ENCODE data around the gene CNTN4.

Gene CNTN4

DNA sequence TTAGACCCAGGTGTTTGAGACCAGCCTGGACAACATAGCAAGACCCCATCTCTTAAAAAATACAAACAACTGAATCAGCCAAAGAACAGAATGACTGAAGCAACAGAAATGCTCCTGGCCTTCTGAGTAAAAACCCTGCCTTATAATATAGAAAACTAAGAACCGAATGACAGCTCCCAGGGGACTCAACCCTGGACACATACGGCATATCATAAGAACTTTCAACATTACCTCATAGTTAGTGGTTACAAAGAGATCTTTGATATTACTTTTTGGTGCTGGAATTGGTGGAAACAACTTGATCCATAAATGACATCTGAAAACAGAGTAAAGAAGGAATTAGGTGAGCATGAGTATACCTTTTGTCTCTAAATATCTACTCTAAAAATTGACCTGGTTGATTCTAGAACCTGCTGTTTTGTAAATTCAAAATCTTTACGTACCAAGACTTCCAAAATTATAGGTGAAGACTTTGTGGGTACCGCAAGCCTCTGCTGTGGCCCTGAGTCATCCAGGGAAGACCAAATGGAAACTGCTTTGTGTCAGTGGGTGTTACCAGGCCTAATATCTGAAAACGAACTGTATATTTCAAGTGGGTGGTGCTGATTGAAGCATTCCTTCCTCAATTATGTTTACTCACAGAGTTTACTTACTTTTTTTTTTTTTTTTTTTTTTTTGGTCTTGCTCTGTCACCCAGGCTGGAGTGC is 976.0 kb downstream of the CNTN4 start:
- TF ChIP-seq CTCF (IDR thresholded peaks at IDR 0.05; ENCODE audit: low read depth, low read length), result no peak
- no peak overlapping the region for H3K4me3 ChIP-seq (ENCODE audit: low read depth, low read length)
- in situ Hi-C loops (cut with HindIII; ENCODE audit: low sequenced_read_pairs), result no loop called here
- DNase-seq (ENCODE audit: low read depth, low spot score), result no peak

DNA sequence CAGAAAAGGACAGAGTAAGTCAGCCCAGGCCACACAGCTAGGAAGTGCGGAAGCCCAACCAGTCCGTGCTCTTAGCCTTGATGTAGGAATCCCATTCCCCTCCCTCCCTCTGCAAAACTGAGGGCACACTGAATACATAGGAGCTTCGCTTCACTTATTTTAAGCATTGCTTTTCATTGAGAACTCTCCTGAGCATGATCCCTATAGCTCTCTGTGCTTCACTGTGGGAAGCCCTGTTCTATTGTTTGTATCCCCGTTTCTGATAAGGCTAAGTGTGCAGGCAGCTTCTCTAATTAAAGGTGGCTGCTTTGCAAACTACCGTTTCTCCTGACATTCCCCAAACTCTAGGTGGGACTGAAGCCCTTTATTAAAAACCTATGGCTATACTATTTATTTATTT is 981.6 kb downstream of the CNTN4 start:
- H3K4me3 ChIP-seq (ENCODE audit: low read depth, low read length), result no peak overlapping the region
- in situ Hi-C loops (cut with HindIII; ENCODE audit: low sequenced_read_pairs), result no loop called here
- TF ChIP-seq CTCF (IDR thresholded peaks at IDR 0.05; ENCODE audit: low read depth, low read length), result no peak
- DNase-seq (ENCODE audit: low read depth, low spot score), result no peak

DNA sequence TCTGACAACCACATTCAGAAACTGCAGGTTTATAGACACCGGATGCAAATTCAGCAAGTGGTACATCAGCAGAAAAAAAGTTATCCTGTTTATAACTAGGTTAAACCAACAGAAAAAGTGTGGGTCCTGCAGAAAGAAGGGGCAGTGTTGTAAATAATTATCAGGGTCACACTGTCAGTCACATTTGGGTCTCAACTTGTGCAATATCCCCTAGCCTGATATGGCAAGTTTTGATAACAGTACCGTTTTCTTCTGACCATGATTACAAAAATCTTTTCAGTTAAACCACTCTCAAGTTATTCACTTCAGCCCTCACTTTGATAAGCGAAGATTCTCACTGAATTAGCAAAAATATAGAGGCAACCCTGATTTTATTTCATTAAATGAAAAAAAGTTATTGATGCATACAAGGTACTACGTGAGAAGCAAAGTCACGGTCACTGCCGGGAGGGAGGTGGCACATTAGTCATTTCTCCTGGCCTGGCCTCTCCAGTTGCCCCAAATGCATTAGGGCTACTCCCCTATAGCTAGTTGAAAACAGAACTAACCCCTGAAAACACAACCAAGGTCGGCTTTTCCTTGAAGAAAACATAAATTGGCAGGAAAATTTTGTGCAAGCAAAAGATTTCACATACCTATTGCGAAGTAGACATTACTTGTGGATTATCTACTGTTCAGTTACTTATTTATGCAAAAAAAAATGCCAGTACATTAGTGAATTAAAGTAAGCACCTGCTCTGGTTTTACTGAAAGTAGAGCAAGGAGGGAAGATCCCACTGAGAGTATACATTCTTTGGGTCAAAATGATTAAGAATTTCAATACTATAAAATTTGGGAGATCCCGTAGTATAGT is 982.9 kb downstream of the CNTN4 start:
- in situ Hi-C loops (cut with HindIII; ENCODE audit: low sequenced_read_pairs), result no loop called here
- no peak for TF ChIP-seq CTCF (IDR thresholded peaks at IDR 0.05; ENCODE audit: low read depth, low read length)
- no peak for DNase-seq (ENCODE audit: low read depth, low spot score)
- H3K4me3 ChIP-seq (ENCODE audit: low read depth, low read length), result no peak overlapping the region

DNA sequence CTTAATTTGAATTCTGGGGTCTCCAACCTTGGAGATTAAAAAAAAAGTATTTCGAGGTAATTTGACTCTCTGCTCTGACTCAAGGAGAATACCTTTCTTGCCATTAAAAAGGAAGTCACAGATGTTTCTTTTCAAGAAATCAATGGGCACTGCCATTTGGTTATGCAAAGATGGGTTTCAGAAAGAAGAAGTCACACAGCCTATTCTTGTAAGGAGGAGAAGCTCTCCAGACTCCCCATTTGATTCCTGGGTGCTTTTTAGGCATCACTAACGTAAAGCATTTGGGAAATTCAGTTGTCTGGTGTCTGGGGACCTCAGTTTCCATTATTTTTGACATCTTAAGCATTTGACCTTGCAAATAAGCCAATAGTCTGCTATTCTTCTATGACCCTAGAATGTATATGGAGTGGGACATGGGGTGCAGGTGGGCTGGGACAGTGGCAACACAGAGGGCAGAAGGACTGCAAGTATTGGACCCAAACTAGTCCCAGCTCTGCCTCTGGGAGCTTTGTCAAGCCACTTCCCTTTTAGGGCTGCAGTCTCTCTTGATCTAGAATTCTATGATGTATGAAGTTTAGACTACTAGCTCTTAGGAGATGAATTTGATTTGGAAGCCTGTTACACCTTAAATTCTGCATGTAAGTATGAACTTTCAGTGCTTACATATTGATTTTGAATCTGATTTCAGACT is 983.7 kb downstream of the CNTN4 start:
- TF ChIP-seq CTCF (IDR thresholded peaks at IDR 0.05; ENCODE audit: low read depth, low read length), result no peak
- in situ Hi-C loops (cut with HindIII; ENCODE audit: low sequenced_read_pairs), result no loop called here
- no peak overlapping the region for H3K4me3 ChIP-seq (ENCODE audit: low read depth, low read length)
- no peak for DNase-seq (ENCODE audit: low read depth, low spot score)

DNA sequence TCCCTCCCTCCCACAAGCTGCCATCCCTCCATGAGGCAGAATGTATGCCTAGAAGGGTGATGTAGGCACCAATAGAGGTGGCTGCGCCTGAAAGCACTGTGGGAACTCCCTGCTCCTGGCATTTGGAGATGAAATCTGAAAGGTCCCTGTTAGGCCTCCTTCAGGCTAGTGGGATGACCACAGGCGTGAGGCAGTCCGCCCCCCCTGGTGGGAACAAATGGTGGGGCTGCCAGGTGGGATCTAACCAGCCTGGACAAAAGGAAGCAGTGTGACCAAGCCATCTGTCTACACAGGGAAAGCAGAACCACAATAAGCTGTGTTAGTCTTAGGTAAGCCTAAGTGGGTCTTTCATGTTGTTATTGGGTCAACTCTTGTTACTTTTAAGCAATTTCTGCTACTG is 986.2 kb downstream of the CNTN4 start:
- no peak overlapping the region for H3K4me3 ChIP-seq (ENCODE audit: low read depth, low read length)
- in situ Hi-C loops (cut with HindIII; ENCODE audit: low sequenced_read_pairs), result no loop called here
- no peak for DNase-seq (ENCODE audit: low read depth, low spot score)

More for the DNA sequence above, 986.2 kb downstream of the CNTN4 start:
- TF ChIP-seq CTCF (IDR thresholded peaks at IDR 0.05; ENCODE audit: low read depth, low read length), result no peak

All from astrocyte of the spinal cord (primary cell).